Esophagus muscularis mucosa (tissue), 2 donors: ENCODE results near the gene SENP6.

Experiments
- POLR2A ChIP-seq: fragments of 450-650 bp; IDR thresholded peaks from one replicate; pipeline ENCODE4 v1.6.1; 2017; ENCODE audit warnings: antibody characterized with exemption, moderate library complexity, mild to moderate bottlenecking, low read depth
- POLR2AphosphoS5 ChIP-seq, 2 donors: sonication (generic); formaldehyde crosslinking; IDR thresholded peaks; one replicate each; pipeline ENCODE4 v1.6.1; 2017; ENCODE audit warnings: antibody characterized with exemption in 2 of 2

- TF ChIP-seq POLR2A (no peak), POLR2AphosphoS5 (IDR thresholded peaks at IDR 0.05) (no peak)
These were observed 20.4 kb upstream of the SENP6 start for GRCh38 chr6:75581231-75581630.
